NCI-H1694 treated with DMSO at 0.1 percent for 48 hours (cell line): Measurements from ENCODE around the gene SERTAD3.
"Not testable (repeated sequence)": the region's sequence is repeated elsewhere in the genome, so short reads cannot be mapped to it uniquely, and the experiment has no call there.

Experiments used
- DNase-seq: peaks from one replicate; lab custom pipeline; 2025; lab: John Stamatoyannopoulos, UW

The SERTAD3 gene, protein sequence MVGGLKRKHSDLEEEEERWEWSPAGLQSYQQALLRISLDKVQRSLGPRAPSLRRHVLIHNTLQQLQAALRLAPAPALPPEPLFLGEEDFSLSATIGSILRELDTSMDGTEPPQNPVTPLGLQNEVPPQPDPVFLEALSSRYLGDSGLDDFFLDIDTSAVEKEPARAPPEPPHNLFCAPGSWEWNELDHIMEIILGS

DNA sequence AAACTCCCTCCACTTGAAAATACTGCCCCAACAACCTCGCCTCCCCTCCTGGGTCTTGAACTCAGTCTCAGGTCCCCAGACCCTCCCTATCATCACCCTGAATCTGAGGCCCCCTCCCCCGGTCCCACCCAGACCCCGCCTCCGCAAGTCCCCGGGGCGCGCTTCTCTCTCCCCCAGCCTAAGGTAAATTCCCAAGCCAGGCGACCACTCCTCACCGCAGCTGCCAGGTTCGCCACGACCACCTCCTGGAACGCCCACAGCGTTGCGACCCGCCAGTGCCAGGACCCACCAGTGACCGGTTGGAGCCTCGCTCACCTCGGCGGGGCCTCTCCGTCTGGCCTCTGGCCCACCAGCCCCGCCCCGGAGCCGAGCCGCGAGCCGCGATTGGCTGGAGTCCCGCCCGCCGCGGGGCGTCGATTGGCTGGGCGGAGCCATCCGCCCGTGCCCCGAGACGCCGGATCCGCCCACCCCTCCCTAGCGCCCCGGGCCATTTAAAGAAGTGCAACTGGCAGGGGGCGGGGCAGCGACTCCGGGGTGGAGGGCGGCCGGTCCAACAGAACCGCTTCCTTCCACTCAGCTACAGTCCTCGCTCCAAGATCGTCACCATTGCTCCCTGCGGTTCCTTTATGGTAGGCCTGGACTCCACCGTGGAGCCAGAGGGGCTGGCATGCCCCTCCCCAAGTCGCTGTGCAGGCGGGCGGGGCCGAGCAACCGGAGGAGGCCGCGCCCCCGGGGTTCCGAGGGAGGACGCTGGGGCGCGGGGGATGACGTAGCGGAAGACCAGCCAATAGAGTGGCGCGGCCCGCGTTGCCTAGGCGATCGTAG lies at the start of gene SERTAD3:
Gene SERTAD3 (minus strand): TSS at position 336 of the 825 bp plus-strand sequence. CDS start 2,255 bp downstream, outside the sequence.
- peak; percentile 94 for DNase-seq

DNA sequence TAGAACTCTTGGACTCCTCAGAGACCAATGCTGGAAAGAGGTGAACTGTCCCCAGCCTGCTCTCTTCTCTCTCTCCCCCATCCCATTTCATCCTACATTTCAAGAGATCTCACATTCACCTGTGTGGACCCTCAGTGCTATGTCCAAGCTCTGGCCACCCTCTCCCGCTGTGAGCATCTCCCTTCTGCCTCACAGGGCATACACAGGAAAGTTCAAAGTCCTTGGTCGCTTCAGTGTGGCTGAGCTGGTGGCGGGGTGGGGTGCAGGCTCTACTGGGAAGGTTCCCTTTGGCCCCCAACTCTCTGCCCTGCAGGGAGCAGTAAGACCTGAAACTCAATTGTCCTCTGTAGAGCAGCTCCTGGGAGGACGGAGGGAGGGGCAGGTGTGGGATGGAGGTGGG lies 49.6 kb upstream of the SERTAD3 start:
- no peak for DNase-seq

DNA sequence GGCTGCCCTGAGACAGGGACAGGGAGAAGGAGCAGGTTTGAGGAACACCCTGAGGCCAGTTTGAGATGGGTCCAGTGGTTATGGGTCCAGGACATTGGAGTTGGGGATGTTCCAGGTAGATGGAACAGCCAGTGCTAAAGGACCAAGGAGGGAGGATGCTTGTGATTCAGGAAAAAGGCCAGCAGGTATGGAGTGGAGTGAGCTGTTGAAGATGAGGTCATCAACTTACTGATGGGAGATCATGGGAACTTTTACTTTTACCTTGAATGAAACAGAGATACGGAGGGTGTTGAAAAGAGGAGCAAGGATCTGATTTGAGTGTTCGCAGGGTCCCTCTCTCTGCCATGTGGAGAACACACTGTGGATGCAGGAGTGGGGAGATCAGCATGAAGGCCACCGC lies 48.1 kb upstream of the SERTAD3 start:
- no peak for DNase-seq

GRCh38 chr19:40489882-40490230 lies 45.7 kb upstream of the SERTAD3 start:
- DNase-seq: no peak

DNA sequence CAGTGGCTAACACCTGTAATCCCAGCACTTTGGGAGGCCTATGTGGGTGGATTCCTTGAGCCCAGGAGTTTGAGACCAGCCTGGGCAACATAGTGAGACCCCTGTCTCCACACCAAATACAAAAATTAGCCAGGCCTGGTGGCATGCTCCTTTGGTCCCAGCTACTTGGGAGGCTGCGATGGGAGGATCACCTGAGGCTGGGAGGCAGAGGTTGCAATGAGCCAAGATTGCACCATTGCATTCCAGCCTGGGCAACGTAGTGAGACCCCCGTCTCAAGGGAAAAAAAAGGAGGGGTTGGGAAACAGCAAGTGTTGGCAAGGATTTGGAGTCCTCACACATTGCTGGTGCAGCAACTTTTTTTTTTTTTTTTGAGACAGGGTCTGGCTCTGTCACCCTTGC lies 41.9 kb upstream of the SERTAD3 start:
- no peak for DNase-seq

DNA sequence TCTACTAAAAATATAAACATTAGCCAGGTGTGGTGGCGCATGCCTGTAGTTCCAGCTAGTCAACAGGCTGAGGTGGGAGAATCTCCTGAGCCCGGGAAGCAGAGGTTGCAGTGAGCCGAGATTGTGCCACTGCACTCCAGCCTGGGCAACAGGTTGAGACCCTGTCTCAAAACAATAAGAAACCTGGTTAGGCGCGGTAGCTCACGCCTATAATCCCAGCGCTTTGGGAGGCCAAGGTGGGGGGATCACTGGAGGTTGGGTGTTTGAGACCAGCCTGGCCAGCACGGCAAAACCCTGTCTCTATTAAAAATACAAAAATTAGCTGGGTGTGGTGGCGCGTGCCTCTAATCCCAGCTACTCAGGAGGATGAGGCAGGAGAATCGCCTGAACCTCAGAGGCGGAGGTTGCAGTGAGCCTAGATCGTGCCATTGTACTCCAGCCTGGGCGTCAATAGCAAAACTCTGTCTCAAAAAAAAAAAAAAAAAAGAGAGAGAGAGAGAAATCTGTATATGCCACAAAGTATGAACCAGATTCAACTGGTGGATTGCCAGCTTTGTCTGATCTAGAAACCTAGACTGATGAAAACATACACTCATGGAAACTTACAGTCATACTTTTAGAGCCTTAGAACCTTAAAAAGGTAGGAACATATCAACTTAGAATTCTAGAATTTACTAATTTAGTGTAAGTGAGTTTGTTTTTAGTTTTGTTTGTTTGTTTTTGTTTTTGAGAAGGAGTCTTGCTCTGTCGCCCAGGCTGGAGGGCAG lies 31.9 kb upstream of the SERTAD3 start:
- not testable (repeated sequence) for DNase-seq

- DNase-seq: no peak
Observed at GRCh38 chr19:40474737-40475136, 30.6 kb upstream of the SERTAD3 start.

- no peak for DNase-seq
Observed at GRCh38 chr19:40472516-40472915, 28.4 kb upstream of the SERTAD3 start.

GRCh38 chr19:40471111-40471510 lies 27.0 kb upstream of the SERTAD3 start:
- DNase-seq: no peak

- no peak for DNase-seq
Observed at GRCh38 chr19:40469011-40469410, 24.9 kb upstream of the SERTAD3 start.

DNA sequence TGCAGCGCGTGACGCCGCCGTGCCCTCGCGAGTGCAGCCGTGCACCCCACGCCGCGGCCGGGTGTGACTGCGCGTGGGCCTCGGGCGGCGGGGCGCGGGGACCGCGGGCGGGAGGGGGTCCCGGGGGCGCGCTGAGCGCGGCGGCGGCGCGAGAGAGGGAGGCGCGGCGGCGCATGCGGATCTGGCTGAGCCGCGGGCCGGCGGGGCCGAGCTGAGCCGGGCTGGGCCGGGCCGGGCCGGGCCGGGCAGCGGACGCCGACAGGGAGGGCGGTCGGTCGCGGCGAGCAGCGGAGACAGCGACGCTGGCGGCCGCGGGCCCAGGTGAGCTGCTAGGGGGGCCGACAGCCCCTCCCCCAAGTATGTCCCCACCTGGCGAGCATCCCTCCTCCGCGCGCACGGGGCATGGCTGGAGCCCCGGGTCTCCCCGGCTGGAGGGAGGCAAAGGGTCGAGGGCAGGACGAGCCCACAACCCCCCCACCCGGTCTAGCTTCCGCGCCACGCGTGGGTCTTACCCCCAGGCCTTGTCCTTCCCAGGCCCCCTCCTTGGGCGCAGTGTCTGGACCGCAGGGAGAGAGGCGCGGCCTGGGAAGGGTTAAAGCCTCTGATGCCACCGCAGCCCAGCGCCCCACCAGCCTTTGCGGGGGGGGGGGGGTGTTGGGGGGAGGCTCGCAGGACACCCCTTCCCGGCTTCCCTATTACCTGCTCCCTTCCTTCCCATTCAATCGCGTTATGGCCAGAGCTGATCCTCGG lies 23.0 kb upstream of the SERTAD3 start, which contains the start of gene SPTBN4:
Gene SPTBN4 (plus strand): TSS at position 17 of the 750 bp plus-strand sequence. CDS start 5,621 bp downstream, outside the sequence.
- DNase-seq: no peak

DNA sequence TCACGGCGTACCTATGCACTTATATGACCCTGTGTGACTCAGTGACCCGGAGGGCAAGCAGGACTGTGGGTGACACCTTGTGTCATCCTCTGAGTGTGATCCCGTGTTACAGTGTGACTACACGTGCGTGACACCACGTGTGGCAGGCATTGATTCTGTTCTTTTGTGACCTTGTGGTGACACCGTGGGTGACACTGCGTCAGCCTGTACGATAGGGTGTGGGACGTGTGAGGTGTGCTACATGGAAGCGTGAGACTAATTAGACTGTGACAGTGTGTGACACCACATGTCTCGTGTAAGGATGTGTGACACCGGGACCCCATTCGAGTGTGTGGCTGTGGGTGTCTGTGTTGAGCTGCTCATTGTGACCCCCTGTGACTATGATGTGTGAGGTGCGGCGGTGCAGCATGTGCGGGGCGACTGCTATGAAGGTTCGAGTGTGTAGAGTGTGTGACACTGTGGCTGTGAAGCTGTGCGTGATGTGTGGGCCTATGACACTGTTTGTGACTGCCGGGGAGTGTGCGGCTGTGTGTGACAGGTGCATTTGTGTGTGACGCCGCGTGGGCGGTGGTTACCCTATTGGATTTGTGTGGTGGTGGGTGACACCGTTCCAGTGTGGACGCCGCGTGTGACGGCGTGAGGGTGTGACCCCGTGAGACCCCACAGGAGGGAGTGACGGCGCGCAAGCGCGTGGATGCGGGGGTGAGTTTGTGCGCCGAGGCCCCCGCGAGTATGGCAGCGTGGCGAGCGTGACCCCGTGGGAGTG lies 22.3 kb upstream of the SERTAD3 start:
- DNase-seq: no peak

DNA sequence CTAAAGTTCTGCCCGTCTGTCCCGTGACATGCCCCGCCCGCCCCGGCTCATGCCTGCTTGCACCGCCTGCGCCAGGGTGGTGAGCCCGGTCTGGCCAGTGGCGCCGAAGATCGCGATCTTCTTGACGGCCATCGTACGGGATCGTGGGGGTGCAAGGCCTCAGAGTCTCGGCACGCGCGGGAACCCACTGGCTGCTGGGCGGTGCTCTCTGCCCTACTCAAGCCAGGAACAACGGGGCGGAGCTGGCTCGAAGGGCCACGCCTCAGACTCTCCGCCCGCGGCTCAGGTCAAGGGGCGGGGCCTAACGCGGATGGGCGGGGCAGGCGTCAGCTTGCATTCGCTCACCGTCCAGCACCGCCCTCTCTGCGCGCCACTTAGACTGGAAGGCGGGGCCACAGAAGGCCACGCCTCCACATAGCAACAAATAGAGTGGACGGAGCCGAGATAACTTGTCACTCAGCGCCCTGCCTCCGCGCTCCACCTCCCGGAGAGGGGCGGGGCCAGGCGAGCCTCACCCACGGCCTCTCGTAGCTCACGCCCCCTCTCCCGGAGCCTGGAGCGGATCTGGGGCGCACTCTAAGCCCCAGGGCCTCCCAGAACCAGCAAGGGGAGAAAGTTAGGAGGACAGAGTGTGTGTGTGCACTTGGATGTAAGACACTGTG lies 21.6 kb upstream of the SERTAD3 start, which contains the start of gene BLVRB:
Gene BLVRB (minus strand): TSS at position 189 of the 662 bp plus-strand sequence. CDS start 57 bp downstream, at position 132.
- DNase-seq: peak; percentile 97

GRCh38 chr19:40465025-40465556 lies 21.0 kb upstream of the SERTAD3 start:
- peak; percentile 18 for DNase-seq

DNA sequence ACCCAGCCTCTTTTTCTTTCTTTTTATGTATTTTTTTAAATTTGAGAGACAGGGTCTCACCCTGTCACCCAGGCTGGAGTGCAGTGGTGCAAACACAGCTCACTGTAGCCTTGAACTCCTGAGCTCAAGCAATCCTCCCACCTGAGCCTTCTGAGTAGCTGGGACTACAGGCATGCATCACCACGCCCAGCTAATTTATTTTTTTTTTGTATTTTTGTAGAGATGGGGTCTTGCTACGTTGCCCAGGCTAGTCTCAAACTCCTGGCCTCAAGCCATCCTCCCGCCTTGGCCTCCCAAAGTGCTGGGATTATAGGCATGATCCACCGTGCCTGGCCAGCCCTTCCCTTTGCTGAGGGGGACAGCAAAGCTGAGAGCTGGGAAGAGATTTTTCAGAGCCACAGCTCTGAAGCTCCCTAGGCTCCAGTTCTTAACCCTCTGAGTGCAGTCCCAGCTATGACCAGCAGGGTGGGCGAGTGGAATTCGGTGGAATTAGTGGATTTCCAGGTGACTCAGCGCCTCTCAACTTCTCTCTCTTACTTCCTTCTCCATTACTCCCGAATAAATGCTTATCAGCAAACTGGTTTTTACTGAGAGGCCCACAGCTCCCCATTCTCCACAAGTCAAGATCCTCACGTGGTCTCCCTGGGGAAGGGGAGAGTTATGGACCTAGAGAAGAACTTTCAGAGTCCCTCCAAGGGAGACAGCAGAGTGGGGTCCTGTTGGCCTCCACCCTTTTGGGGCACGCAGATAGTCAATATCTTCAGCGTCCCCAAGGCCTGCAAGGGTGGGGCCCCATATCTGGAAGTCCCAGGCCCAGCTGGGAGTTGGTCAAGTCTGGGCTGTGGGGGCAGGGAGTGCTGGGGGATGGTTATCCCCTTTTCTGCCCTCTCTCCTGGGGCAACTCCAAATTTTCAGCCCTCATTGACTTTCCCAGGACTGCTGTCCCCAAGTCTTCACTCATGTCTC lies 20.2 kb upstream of the SERTAD3 start:
- peak; percentile 76 for DNase-seq

DNA sequence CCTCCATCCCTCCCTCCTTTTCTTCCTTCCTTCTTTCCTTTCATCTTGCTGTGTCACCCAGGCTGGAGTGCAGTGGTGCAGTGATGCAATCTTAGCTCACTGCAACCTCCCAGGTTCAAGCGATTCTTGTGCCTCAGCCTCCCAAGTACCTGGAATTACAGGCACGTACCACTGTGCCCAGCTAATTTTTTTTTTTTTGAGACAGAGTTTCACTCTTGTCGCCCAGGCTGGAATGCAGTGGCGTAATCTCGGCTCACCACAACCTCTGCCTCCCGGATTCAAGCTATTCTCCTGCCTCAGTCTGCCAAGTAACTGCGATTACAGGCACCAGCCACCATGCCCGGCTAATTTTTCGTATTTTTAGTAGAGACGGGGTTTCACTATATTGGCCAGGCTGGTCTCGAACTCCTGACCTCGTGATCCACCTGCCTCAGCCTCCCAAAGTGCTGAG lies 19.5 kb upstream of the SERTAD3 start:
- not testable (repeated sequence) for DNase-seq

- no peak for DNase-seq
Observed at GRCh38 chr19:40461669-40462221, 17.6 kb upstream of the SERTAD3 start.

GRCh38 chr19:40460185-40460584 lies 16.1 kb upstream of the SERTAD3 start:
- no peak for DNase-seq

DNA sequence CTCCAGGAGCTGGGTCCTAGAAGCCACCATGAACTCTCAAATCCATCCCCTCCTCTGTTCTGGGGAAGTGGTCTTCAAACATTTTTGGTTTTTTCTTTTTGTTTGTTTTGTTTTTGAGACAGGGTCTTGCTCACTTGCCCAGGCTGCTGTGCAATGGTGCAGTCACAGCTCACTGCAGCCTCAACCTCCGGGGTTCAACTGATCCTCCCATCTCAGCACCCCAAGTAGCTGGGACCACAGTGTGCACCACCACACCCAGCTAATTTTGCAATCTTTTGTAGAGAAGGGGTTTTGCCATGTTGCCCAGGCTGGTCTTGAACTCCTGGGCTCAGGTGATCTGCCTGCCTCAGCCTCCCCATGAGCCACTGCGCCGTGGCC lies 14.5 kb upstream of the SERTAD3 start:
- no peak for DNase-seq
